Adipose tissue (tissue), 3 donors: ENCODE measurements around the gene CDKN2C. TPM values are rescaled to one million over a fixed set of nuclear protein-coding genes. Genes with fewer than 3 reads are reported as not detected.
"Not testable (repeated sequence)": the region's sequence is repeated elsewhere in the genome, so short reads cannot be mapped to it uniquely, and the experiment has no call there.

ENCODE experiments used
- H3K27ac ChIP-seq: one replicate; pipeline ENCODE4 v1.5.1; 2013; ENCODE audit warnings: low read depth, low read length
- WGBS, 3 donors: extraction: QIAGEN DNeasy Blood & Tissue Kit; methylation state at CpG; one replicate each; pipeline ENCODE4 v1.1.7; 2013; 5-methylcytosine and 5-hydroxymethylcytosine counted together
- polyA plus RNA-seq, 3 donors: library from polyadenylated mRNA; stranded (reverse); fragments of 200-250 nt; gene quantifications; one replicate each; pipeline ENCODE4 v1.2.3, GENCODE V29; 2013
- donor health status: healthy with polysubstance abuse.
- donor health status: Bipolar disorder and iron deficiency.
- donor health status: healthy.

The CDKN2C gene
- polyA plus RNA-seq, 3 donors, result 28.6 to 138 (median 70.4) TPM

- H3K27ac ChIP-seq, result peak overlapping the region; percentile 45
- WGBS, 3 donors, result 3 to 5% (median 3%) methylated on average over 26 of the region's 26 CpGs
Measured at GRCh38 chr1:50976890-50977574, 7.0 kb downstream of the CDKN2C start.

- WGBS, 3 donors, result 0 to 1% (median 1%) methylated on average over 41 to 63 of the region's 63 CpGs
- peak overlapping the region; percentile 45 for H3K27ac ChIP-seq
Measured at GRCh38 chr1:50977575-50978143, 7.6 kb downstream of the CDKN2C start.

GRCh38 chr1:50978144-50978851, 8.3 kb downstream of the CDKN2C start:
- H3K27ac ChIP-seq, result no peak overlapping the region
- WGBS, 3 donors, result 3 to 5% (median 3%) methylated on average over 38 to 42 of the region's 42 CpGs

- no peak overlapping the region for H3K27ac ChIP-seq
- WGBS, 3 donors, result 24 to 34% (median 33%) methylated on average over 10 of the region's 10 CpGs
Measured at GRCh38 chr1:50978852-50979781, 9.1 kb downstream of the CDKN2C start.

GRCh38 chr1:50979937-50980336, 9.9 kb downstream of the CDKN2C start:
- no peak overlapping the region for H3K27ac ChIP-seq
- 36 to 67% (median 63%) methylated on average over 1 of the region's 1 CpG for WGBS, 3 donors

GRCh38 chr1:50980505-50980904, 10.5 kb downstream of the CDKN2C start:
- no peak overlapping the region for H3K27ac ChIP-seq

GRCh38 chr1:50981741-50982140, 11.7 kb downstream of the CDKN2C start:
- WGBS, 3 donors, result 54 to 87% (median 76%) methylated on average over 1 of the region's 1 CpG
- no peak overlapping the region for H3K27ac ChIP-seq

GRCh38 chr1:50982611-50983010, 12.6 kb downstream of the CDKN2C start:
- WGBS, 3 donors, result 78 to 90% (median 86%) methylated on average over 3 of the region's 3 CpGs
- H3K27ac ChIP-seq, result no peak overlapping the region

GRCh38 chr1:50983219-50983802, 13.3 kb downstream of the CDKN2C start:
- WGBS, 3 donors, result 47 to 58% (median 49%) methylated on average over 2 of the region's 2 CpGs
- no peak overlapping the region for H3K27ac ChIP-seq

- no peak overlapping the region for H3K27ac ChIP-seq
- WGBS, 3 donors, result 44 to 49% (median 46%) methylated on average over 1 of the region's 1 CpG
Measured at GRCh38 chr1:50985094-50985493, 15.0 kb downstream of the CDKN2C start.

- H3K27ac ChIP-seq, result no peak overlapping the region
- 69 to 73% (median 69%) methylated on average over 4 of the region's 4 CpGs for WGBS, 3 donors
Measured at GRCh38 chr1:50986653-50987052, 16.6 kb downstream of the CDKN2C start.

- no peak overlapping the region for H3K27ac ChIP-seq
- WGBS, 3 donors, result 83 to 92% (median 90%) methylated on average over 2 of the region's 2 CpGs
Measured at GRCh38 chr1:50989694-50990093, 19.6 kb downstream of the CDKN2C start.

- WGBS, 3 donors, result 83 to 88% (median 87%) methylated on average over 3 of the region's 3 CpGs
- H3K27ac ChIP-seq, result no peak overlapping the region
Measured at GRCh38 chr1:50992532-50993318, 22.7 kb downstream of the CDKN2C start.

GRCh38 chr1:50993645-50994044, 23.6 kb downstream of the CDKN2C start:
- 93 to 95% (median 94%) methylated on average over 3 of the region's 3 CpGs for WGBS, 3 donors
- H3K27ac ChIP-seq, result no peak overlapping the region

- 79 to 86% (median 84%) methylated on average over 4 of the region's 4 CpGs for whole genome bisulfite sequencing, 3 donors
- H3K27ac ChIP-seq, result no peak overlapping the region
Measured at GRCh38 chr1:50994997-50995396, 25.0 kb downstream of the CDKN2C start.

GRCh38 chr1:50995651-50996050, 25.6 kb downstream of the CDKN2C start:
- H3K27ac ChIP-seq, result no peak overlapping the region
- 50 to 73% (median 71%) methylated on average over 1 of the region's 1 CpG for WGBS, 3 donors

GRCh38 chr1:50996083-50996482, 26.0 kb downstream of the CDKN2C start:
- H3K27ac ChIP-seq, result no peak overlapping the region
- WGBS, 3 donors, result 75 to 85% (median 84%) methylated on average over 3 of the region's 3 CpGs

GRCh38 chr1:50999375-50999774, 29.3 kb downstream of the CDKN2C start:
- H3K27ac ChIP-seq, result not testable (repeated sequence)
- whole genome bisulfite sequencing, 3 donors, result 46 to 86% (median 58%) methylated on average over 1 of the region's 1 CpG
